Bronchus fibroblast of lung (primary cell): ENCODE results near the gene WFDC1. TPM values are rescaled to one million over a fixed set of nuclear protein-coding genes. Genes with fewer than 3 reads are reported as not detected.

ENCODE experiments used
- total RNA-seq: library from RNA; depleted of rRNA; stranded (reverse); fragments of >200 nt; gene quantifications from 2 replicates; pipeline ENCODE4 v1.2.3, GENCODE V29; 2015

Gene WFDC1, protein sequence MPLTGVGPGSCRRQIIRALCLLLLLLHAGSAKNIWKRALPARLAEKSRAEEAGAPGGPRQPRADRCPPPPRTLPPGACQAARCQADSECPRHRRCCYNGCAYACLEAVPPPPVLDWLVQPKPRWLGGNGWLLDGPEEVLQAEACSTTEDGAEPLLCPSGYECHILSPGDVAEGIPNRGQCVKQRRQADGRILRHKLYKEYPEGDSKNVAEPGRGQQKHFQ
- total RNA-seq, result 0.59 TPM in 1 of 2 replicates, not detected in the other

DNA sequence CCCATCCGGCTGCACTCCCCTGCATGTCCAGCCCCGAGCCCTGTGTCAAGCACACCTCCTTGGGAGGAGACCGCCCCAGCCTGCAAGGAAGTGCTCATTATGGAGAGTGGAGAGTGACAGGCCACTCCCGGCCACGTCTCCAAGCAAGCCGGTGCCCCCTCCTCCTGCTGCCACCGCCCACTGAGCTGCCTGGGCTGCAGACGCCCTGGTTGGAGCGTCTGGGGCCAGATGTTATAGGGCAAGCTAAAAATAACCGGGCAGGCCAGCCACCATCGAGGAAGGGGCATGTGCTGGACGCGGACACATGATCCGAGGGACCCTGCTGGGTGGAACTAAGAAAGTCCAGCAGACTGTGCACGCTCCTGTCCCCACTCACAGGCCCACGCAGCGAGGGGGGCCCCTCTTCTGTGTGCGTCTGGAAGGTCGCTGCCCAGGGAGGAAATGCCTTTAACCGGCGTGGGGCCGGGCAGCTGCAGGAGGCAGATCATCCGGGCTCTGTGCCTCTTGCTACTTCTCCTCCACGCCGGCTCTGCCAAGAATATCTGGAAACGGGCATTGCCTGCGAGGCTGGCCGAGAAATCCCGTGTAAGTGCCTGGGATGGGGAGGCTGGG lies at the start of gene WFDC1:
Gene WFDC1 (plus strand): TSS at position 348 of the 612 bp plus-strand sequence. CDS start 94 bp downstream, at position 442.

DNA sequence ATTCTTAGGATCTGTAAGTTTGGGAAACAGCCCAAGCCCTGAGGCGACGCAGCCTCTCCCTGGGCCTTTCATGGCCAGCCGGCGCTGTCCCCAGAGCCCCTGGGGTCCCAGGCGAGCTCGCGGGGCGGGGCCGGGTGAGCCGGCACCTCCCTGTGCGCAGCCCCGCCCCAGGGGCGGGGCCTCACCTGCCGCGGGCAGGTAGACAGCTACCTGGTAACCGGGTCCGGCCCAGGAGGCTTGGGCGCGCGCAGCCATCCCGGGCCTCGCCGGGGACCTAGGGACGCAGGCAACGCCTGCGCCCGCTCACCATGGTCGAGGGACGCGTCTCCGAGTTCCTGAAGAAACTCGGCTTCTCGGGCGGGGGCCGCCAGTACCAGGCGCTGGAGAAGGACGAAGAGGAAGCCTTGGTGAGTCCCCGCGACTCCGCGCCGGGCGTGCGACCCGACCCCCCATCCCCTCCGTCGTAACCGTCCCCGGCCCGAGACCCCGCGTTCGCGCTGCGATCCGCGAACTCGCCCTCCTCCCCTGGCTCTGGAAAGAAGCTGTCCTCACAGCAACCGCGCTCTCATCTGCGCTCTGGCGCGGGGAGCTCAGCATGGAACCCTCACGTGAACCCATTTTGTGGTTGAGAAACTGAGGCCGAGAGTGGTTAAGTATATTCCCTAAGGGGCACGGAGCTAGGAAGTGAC lies 73.8 kb downstream of the WFDC1 start, which contains the start of gene ATP2C2:
Gene ATP2C2 (plus strand): TSS at position 231 of the 689 bp plus-strand sequence. CDS start 78 bp downstream, at position 309.

Other genes with a start within 250 kb of the WFDC1 start
- gene MBTPS1, start 177.9 kb upstream of the WFDC1 start, total RNA-seq, result 59.7 and 61.2 TPM in 2 replicates
- 8.4 and 13.4 TPM in 2 replicates for gene HSDL1, start 149.7 kb upstream of the WFDC1 start, total RNA-seq
- gene DNAAF1, start 149.6 kb upstream of the WFDC1 start, total RNA-seq, result not detected in 2 replicates
- 18.0 and 23.2 TPM in 2 replicates for gene TAF1C, start 107.8 kb upstream of the WFDC1 start, total RNA-seq
- gene ADAD2, start 103.7 kb upstream of the WFDC1 start, total RNA-seq, result not detected in 2 replicates
- gene KCNG4, start 54.9 kb upstream of the WFDC1 start, total RNA-seq, result not detected in 2 replicates
- not detected in 2 replicates for gene ATP2C2, start 73.7 kb downstream of the WFDC1 start, total RNA-seq
- 11.3 and 12.0 TPM in 2 replicates for gene MEAK7, start 209.8 kb downstream of the WFDC1 start, total RNA-seq